ENCODE results near the gene SYTL3.

The SYTL3 gene

DNA sequence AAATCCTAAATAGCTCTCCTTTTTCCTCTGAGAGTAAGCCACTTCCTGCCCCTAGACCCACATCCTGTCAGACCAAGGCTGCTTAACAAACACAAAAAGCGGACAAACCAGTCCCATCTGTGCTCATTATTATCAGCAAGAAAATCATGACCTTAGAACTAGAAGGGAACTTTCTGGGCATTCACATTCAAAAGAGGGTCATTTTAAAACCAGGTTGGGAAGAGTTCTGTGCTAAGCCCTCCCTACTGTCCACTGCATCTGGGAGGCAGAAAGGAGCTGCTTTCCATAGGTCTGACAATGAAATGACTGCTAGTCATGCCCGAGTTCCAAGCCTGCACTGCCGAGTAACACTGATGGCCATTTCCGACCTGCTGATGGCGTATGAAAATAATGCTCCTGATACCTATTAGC is 153.9 kb downstream of the SYTL3 start:
- DNase-seq, result no peak

GRCh38 chr6:158804207-158804606 is 154.4 kb downstream of the SYTL3 start:
- no peak for DNase-seq

GRCh38 chr6:158805698-158806377 is 156.0 kb downstream of the SYTL3 start:
- no peak for DNase-seq

DNA sequence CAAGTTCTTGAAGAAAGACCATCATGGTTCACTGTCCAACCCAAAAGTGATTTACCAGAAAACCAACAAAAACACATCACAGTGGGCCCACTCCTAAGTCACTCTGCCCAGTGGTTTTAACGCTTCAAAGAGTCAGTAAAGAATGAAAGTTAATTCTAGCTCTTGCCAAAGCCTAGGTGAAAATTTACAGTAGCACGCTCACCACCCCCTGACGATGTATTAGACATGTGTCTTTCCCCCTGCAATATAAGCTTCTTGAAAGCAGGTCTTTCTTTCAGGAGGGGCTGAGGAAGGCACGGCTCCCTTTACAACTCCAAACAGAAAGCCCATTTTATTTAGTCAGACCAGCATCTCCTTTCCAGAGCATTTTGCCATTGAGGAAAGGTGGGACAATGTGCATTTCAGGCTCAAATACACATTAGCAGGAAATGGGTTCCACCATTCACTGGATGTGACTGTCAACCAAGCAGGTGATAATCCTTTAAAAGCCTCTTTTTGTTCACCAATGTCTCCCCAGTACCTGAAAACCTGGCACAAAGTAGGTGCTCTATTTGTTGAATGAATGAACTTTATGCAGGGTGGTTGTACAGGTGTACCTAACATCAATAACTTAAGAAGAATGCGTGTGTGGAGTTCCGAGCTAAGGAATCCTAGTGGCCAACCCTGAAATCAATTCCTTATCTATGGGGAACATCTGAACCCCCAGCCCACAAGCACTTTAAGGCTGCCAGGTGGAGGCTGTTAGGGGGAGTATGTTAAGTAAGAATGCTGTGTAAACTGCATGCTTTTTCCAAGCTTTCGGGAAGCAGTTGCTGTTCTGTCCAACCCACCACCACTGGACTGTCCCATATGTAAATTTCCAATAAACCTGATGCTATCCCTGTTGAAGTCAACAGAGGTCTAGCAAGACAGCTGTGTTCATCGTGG is 157.9 kb downstream of the SYTL3 start:
- DNase-seq, result no peak

DNA sequence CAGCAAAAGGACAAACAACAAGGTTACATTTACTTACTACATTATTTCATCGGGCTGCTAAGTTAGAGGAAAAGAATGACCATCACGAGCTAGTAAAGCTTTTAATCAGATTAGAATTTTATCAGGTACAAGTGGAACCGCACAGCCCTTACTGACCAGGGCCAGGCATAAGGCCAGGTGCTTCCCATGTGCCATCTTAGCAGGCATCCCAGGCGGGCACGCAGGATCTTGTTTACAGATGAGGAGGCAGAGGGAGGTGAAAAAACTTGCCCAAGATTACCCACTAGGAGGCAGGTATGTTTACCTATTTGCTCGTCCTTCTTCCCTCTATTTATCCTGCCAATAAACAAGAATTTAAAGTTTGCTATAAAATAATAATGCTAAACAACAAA is 158.6 kb downstream of the SYTL3 start:
- DNase-seq, result no peak

GRCh38 chr6:158808941-158809678 is 159.3 kb downstream of the SYTL3 start:
- DNase-seq, result no peak

GRCh38 chr6:158810155-158811095 is 160.6 kb downstream of the SYTL3 start:
- DNase-seq, result no peak

GRCh38 chr6:158812611-158813010 is 162.8 kb downstream of the SYTL3 start:
- no peak for DNase-seq

GRCh38 chr6:158813032-158813431 is 163.2 kb downstream of the SYTL3 start:
- DNase-seq, result no peak
